T1000 (cell line): ENCODE data around the gene CUBN.
"Not testable (repeated sequence)": the region's sequence is repeated elsewhere in the genome, so short reads cannot be mapped to it uniquely, and the experiment has no call there.

Source experiments
- DNase-seq: peaks from one replicate; lab custom pipeline; 2025; ENCODE audit warnings: mixed read lengths; lab: John Stamatoyannopoulos, UW

The CUBN gene

DNA sequence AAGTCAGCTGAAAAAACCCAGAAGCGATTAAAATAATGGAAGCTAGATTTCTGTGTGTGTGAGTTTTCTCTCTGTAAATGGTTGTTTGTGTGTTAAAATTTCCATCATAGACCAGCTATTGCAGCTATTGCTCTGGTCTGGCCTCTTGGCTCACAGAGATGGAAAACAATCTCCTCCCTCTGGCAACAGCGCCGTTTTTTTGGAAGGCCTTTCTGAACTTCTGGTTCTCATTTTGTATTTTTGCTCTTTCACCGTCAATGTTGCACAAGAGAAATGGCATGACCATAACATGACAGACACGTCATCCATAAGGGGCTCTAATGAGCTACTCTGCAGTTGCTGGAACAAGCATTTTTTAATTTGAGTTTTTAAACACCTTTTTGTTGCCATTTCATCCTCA, 91.0 kb downstream of the CUBN start:
- DNase-seq = no peak

DNA sequence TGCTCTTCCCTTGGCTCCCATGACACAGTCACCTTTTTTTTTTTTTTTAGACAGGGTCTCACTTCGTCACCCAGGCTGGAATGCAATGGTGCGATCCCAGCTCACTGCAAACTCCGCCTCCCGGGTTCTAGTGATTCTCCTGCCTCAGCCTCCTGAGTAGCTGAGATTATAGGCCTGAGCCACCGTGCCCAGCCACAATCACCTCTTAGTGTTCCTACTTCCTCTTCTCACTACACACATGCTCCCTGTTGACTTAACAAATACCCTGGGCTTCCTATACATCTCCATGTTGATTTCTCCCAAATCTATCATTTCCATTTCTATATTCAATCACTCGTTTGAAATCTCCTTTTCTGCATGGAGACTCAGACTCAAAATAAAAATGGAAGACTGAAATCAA, 91.7 kb downstream of the CUBN start:
- DNase-seq = no peak

DNA sequence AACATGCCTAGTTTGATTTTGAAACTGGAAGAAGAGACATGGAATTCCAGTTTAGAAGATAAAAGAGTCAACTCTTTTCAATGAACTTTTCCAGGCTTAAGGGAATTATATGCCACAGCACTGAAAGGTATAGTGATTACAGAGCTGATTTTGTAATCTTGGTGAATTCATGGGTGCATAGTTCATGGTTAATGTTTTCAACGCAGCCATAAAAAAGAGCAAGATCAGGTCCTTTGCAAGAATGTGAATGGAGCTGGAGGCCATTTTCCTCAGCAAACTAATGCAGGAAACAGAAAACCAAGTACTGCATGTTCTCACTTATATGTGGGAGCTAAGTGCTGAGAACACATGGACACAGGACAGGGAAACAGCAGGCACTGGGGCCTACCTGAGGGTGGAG, 94.2 kb downstream of the CUBN start:
- DNase-seq = no peak

GRCh38 chr10:17033529-17034260, 95.9 kb downstream of the CUBN start:
- no peak for DNase-seq

DNA sequence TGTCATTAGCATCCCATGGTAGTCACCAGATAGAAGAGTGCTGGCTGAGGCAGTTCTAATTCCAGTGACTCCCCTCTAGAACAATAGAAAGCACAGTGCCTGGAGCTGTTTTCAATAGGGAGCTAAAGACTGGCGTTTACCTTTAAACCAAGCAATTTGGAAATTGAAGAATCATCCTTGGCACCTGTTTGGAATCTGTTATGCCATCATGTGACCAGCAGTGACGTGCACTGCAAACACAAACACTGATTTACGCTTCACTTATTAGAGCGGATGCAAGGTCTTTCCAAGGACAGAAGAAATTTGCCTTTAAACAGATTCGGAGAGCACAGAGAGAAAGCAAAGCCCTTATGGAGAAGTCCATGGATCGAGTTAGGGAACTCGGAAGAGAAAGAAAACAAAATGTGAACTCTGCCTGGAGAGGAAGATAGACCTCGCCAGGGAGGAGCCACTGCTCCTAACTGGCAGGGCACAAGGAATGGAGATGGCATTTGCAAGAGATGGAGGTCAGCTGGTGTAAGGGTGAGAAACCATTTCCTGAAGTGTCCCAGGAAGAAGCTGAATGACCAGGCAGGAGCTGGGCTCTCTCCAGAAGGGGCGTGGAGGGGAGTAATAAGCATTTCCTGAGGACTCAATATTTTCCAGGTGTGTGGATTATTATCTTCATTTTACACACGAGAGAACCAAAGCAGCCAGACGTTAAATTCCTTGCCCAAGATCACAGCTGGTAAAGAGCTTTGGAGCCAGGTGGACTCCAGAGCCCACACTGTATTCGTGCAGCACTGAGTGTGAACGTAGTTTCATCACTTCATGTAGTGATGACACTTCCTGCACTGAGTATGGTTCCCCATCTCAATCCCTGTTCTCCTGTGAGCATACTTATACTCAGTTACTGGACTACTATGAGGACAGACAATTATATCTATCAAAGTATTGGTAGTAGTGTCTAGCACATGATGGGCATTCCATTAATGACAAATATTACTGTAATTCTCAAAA, 97.7 kb downstream of the CUBN start:
- DNase-seq = no peak

- no peak for DNase-seq
These were observed 99.9 kb downstream of the CUBN start for GRCh38 chr10:17029581-17030271.

GRCh38 chr10:17029239-17029580, 100.4 kb downstream of the CUBN start:
- no peak for DNase-seq

- DNase-seq = no peak
These were observed 100.8 kb downstream of the CUBN start for GRCh38 chr10:17028798-17029197.

GRCh38 chr10:17026686-17027485, 102.7 kb downstream of the CUBN start:
- DNase-seq = no peak

DNA sequence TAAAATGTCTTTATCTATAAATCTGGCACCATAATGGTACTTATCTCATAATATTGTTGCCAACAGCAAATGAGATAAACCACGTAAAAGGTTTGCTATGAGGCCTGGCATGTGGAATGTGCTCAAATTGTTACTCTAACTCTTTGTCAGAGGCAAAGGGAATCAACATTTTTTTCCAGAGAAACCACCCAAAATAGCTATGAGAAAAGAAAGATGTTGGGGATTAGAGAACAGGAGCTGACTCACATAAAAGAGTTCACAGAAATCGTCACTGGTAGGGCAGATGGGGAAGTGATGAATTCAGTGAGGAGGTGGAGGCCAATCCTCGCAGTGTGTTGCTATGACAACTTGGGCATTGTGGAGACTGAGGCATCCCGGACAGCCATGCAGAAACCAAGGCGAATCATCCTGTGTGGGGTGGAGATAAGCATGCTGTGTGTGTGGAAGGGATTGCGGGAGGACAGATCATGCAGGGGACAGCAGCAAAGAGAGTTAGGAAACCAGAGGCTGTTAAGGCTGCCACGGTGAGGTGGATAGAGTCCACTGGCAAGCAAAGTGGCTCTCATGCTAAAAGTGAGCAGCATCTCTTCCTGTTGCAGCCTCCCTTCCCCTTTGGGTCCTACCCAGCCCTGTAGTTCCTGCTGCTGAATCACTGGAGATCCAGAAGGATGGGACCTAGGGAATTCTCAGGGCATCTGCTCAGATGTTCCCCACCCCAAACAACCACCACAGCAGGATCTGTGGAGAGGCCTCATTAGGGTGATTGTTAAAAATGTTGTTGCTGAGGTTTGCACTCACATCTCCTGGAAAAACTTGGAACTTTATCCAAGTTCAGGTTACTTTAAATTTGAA, 103.9 kb downstream of the CUBN start:
- peak; percentile 71 for DNase-seq

GRCh38 chr10:17024461-17024860, 105.2 kb downstream of the CUBN start:
- DNase-seq = no peak

DNA sequence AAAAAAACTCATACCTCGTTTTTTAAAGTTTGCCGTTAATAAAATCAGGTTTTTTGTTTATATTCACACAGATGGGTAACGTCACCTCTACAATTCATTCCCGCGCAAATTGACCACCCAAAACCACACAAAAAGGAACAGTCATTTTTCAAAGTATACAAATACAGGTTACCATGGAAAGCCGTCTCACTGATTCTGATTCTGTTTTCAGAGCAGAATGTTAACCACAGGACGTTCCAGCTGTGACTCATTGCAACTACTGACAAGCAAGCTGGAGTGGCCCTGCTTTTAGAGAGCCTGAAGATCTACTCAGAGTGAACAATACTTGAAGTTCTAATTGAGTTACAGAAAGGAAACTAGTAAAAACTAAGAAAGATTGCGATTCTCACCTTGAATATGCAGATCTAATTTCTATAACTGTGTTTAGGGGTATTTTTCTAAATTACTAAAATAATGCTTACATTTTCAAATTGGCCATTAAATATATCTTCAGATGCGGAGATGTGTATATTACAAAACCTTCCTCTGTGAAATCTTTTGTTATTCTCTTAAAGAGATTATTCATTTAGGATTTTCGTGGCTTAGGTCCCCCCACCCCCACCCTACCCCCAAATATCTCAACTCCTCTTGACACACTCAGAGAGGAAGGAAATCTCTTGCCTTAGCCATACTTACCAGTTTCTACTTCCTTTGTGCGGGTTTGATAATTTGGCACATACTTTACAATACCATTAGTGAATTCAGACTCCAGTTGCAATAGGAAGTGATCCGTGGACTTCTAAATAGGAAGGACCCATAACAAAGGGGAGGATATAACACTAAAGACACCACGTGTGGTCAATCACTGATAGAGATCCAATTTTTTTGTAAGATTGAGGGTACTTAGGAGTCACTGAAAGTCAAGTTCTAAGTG, 106.0 kb downstream of the CUBN start:
- no peak for DNase-seq

DNA sequence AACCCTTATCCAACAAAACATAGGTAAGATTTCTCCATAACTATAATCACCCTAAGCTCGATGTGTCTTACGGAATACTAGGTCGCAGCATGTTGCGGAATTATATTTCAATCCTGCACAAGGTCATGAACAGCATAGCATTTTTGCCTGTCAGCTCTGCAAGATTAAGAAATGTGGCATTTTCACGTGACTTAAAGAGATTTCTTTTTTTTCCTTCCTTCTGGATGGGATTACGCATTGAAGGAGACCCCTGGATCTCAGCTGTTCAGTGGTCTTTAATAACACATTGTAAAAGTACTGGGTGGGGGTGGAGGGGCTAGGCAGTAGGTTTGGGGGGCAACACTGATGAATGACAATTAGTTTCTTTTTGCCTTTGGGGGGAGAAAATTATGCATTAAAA, 106.7 kb downstream of the CUBN start:
- DNase-seq = no peak

GRCh38 chr10:17022466-17022825, 107.2 kb downstream of the CUBN start:
- no peak for DNase-seq

- DNase-seq = no peak
These were observed 107.8 kb downstream of the CUBN start for GRCh38 chr10:17021656-17022465.

DNA sequence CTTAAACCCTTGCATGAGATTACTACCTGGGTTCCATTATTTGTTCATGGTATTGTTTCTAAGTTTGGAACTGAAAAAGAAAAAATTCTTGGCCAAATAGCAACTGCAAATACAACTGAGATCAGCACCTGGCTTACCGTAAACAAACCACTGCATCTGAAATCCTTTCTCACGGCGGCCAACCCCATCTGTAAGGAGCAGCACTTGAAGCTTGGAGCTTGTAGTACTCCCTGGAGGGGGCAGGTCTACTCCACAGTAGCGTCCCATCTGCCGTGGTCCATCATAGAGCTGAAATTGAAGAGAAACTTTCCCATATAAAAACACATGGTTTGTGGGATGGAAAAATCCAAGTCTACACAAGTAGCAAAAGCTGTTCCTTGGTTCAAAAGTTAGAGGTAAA, 109.9 kb downstream of the CUBN start:
- no peak for DNase-seq

DNA sequence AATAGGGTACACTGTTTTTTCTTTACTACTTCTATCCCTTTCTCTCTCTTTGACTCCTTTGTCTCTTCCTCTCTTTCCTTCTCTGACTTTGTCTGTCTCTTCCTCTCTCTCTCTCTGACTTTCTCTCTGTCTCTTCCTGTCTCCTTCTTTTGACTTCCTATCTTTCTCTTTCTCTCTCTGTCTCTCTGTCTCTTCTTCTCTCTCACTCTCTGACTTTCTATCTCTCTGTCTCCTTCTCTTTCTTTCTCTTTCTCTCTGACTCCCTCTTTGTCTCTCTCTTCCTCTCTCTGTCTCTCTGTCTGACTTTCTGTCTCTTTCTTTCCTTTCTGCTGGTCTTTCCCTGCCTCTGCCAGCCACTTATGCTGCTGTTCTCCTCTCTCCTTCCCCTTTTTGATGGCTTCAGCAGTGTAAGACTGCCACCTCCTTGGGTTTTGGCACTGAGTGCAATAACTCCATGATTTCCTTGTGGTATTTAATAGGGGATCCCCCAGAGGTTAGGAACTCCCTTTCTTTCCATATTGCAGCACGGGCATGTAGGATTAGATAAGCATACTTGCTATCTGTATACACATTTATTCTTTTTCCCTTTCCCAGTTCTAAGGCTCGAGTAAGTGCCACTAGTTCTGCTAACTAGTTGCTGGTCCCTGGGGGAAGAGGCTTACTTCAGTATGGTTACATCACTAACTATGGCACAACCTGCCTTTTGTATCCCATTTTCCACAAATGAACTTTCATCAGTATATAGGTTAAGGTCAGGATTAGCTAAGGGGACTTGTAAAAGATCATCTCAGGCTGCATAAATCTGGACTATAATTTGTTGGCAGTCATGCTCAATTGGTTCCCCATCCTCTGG, 116.3 kb downstream of the CUBN start:
- not testable (repeated sequence) for DNase-seq

DNA sequence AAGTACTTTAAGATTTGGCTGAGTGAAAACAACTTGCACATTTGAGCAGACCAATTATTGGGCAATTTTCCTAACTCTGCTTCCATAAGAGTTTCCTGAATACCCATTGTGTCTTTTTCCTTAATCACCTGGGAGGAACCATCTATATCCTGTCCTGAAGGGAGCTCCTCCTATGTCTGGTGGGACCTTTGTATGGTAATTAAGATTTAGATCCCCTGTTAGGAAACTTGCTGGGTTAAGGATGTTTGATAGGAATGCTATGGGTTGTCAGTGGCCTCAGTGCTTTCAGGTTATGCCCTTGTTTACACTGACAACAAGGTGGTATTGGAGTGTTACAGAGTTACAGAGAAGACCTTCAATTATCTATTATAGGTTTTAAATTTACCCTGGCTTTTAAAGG, 116.9 kb downstream of the CUBN start:
- not testable (repeated sequence) for DNase-seq
